Measurements from ENCODE around the gene ABCB8. TPM values are rescaled to one million over a fixed set of nuclear protein-coding genes. Genes with fewer than 3 reads are reported as not detected.

ABCB8 gene
- total and polyA plus RNA-seq, 2 of the 4 experiments (the other 2 are of a cell fraction): 16.3 to 26.8 TPM

- peaks cover 5% of the 10 kb centered on the region; the same call in 1 of the 2 replicates for H3K27me3 ChIP-seq (ENCODE audit: control insufficient read depth, insufficient read depth, low read length)
- no peak overlapping the region for H3K56ac ChIP-seq (ENCODE audit: extremely low read depth, insufficient read depth, low read length)
- ChIA-PET CTCF (interaction anchor here (1.1 to 2.1 kb wide), 2 partner anchors 30 to 95 kb away, joined by 3 to 7 read pairs; no protein-coding TSS in a partner anchor), POLR2A (ENCODE audit: unreplicated experiment) (no interaction called here)
- H3K4me3 ChIP-seq (ENCODE audit: insufficient read depth, low read depth, low read length): no peak overlapping the region
- H3K4ac ChIP-seq (ENCODE audit: low read depth, low read length): no peak overlapping the region
- H3K9me3 ChIP-seq (ENCODE audit: control insufficient read depth, insufficient read depth, low read length): peaks cover 10% of the 10 kb centered on the region
- H2AK9ac ChIP-seq (replicated peaks; ENCODE audit: low read depth, low read length, poor library complexity): no peak overlapping the region
- H4K5ac ChIP-seq (ENCODE audit: low read depth, low read length): no peak overlapping the region
- no peak overlapping the region for H3K27ac ChIP-seq (ENCODE audit: insufficient read depth, low read length)
- H3K9me1 ChIP-seq (ENCODE audit: insufficient read depth, low read length): no peaks in the 10 kb centered on the region
- H3K9ac ChIP-seq (ENCODE audit: low read depth, low read length): no peak overlapping the region
- no peak overlapping the region for H3K18ac ChIP-seq (ENCODE audit: low read depth, low read length)
- H4K20me1 ChIP-seq (ENCODE audit: insufficient read depth, low read length): no peaks in the 10 kb centered on the region
- H2BK5ac ChIP-seq (ENCODE audit: low read depth, low read length, poor library complexity, severe bottlenecking): no peak overlapping the region
- H4K8ac ChIP-seq (ENCODE audit: low read depth in 2 of 2, low read length in 2 of 2): no peak overlapping the region
- no peaks in the 10 kb centered on the region for H3K79me1 ChIP-seq (ENCODE audit: low read depth in 1 of 2, low read length in 2 of 2)
- H2BK15ac ChIP-seq (ENCODE audit: low read depth, low read length): no peak overlapping the region
- H2BK20ac ChIP-seq (ENCODE audit: low read depth, low read length): no peak overlapping the region
- DNase-seq (no peak), ATAC-seq (ENCODE audit: low read depth) (peak; percentile 63)
- BruUV-seq (replicated peaks): no TSS peak
- in situ Hi-C loops (cut with MboI; ENCODE audit: low sequenced_read_pairs): loop anchor here (25.0 kb wide), 1 partner anchor 581 kb away; a partner anchor contains a TSS
- no peak overlapping the region for H3K4me2 ChIP-seq (ENCODE audit: low read depth, low read length)
- H2BK120ac ChIP-seq (ENCODE audit: low read depth, low read length): no peak overlapping the region
- peak overlapping the region; percentile 33 for H2AFZ ChIP-seq (replicated peaks; ENCODE audit: low read length, poor library complexity)
- peaks cover 4% of the 10 kb centered on the region; the same call in 1 of the 2 replicates for H3K4me1 ChIP-seq (ENCODE audit: control insufficient read depth, insufficient read depth, low read length)
- no peak overlapping the region for H2AK5ac ChIP-seq (ENCODE audit: low read depth, low read length)
- no peak for TF ChIP-seq RFX5 (IDR thresholded peaks at IDR 0.05; ENCODE audit: low read depth, low read length)
- intact Hi-C loops (cut with micrococcal nuclease): no loop called here
- no peak overlapping the region for H3K14ac ChIP-seq (replicated peaks; ENCODE audit: low read depth, low read length)
- H3K23ac ChIP-seq (ENCODE audit: low read depth, low read length): no peak overlapping the region
- WGBS, 2 experiments (ENCODE audit: extremely low coverage in 2 of 2, insufficient read length in 1 of 2): no CpG with 5 or more reads among the region's 5 CpGs
- H3K36me3 ChIP-seq (ENCODE audit: control insufficient read depth, insufficient read depth, low read length): no peaks in the 10 kb centered on the region
- dilution Hi-C loops (cut with HindIII; ENCODE audit: low sequenced_read_pairs, unreplicated experiment): no loop called here
- no peak overlapping the region for H4K91ac ChIP-seq (ENCODE audit: insufficient read depth, low read depth, low read length)
Measured at GRCh38 chr7:150992833-150993302, 35.4 kb upstream of the ABCB8 start.
